Kidney epithelial cell (primary cell): ENCODE results near the gene CDKN2D. TPM values are rescaled to one million over a fixed set of nuclear protein-coding genes. Genes with fewer than 3 reads are reported as not detected.
"Not testable (repeated sequence)": the region's sequence is repeated elsewhere in the genome, so short reads cannot be mapped to it uniquely, and the experiment has no call there.

Experiments
- DNase-seq: peaks from one replicate; pipeline ENCODE4 v3.0.0-alpha.2; 2010; ENCODE audit warnings: low read depth
- H3K27me3 ChIP-seq: 2 replicates; pipeline ENCODE4 v1.6.0; 2011; ENCODE audit warnings: low read length; ENCODE audit not compliant: control insufficient read depth, insufficient read depth
- H3K36me3 ChIP-seq: 2 replicates; pipeline ENCODE4 v1.5.1; 2011; ENCODE audit warnings: low read length; ENCODE audit not compliant: control insufficient read depth, insufficient read depth
- H3K4me3 ChIP-seq: 2 replicates; pipeline ENCODE4 v1.5.1; 2011; ENCODE audit warnings: low read depth, mild to moderate bottlenecking, control low read depth, low read length
- total RNA-seq: library from RNA; depleted of rRNA; stranded (reverse); fragments of >200 nt; gene quantifications from 2 replicates; pipeline ENCODE4 v1.2.3, GENCODE V29; 2015
- TF ChIP-seq, protein P1 (sequence below): IDR thresholded peaks from 2 replicates; pipeline ENCODE4 v1.5.1; 2011; ENCODE audit warnings: mild to moderate bottlenecking, moderate library complexity, low read length, control low read depth, inconsistent platforms; ENCODE audit not compliant: insufficient read depth, poor library complexity, severe bottlenecking

The CDKN2D gene
- total RNA-seq, 1 donor from 2014 or later: 6.2 TPM

DNA sequence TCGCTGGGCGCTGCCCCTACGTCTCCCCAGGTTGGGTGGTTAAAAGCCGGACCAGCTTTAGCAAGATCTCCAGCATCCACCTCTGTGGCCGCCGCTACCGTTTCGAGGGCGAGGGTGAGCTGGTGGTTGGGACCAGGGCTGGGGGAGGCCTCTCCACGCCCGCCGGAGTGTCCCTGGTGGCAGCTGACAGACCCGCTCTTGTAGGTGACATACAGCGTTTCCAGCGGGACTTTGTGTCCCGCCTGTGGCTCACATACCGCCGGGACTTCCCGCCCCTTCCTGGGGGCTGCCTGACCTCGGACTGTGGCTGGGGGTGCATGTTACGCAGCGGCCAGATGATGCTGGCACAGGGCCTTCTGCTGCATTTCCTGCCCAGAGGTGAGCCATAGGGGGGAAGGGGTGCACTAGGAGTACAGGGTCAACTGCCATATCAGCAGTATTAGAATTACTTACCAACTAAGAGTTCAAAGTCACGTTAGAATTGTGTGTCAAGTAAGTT lies 24.0 kb downstream of the CDKN2D start:
- Histone ChIP-seq H3K36me3 (peaks cover 1% of the 10 kb centered on the region), H3K27me3 (no peaks in the 10 kb centered on the region), H3K4me3 (peak overlapping the region; percentile 87)
- TF ChIP-seq, protein P1, sequence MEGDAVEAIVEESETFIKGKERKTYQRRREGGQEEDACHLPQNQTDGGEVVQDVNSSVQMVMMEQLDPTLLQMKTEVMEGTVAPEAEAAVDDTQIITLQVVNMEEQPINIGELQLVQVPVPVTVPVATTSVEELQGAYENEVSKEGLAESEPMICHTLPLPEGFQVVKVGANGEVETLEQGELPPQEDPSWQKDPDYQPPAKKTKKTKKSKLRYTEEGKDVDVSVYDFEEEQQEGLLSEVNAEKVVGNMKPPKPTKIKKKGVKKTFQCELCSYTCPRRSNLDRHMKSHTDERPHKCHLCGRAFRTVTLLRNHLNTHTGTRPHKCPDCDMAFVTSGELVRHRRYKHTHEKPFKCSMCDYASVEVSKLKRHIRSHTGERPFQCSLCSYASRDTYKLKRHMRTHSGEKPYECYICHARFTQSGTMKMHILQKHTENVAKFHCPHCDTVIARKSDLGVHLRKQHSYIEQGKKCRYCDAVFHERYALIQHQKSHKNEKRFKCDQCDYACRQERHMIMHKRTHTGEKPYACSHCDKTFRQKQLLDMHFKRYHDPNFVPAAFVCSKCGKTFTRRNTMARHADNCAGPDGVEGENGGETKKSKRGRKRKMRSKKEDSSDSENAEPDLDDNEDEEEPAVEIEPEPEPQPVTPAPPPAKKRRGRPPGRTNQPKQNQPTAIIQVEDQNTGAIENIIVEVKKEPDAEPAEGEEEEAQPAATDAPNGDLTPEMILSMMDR: no peak
- DNase-seq: no peak

DNA sequence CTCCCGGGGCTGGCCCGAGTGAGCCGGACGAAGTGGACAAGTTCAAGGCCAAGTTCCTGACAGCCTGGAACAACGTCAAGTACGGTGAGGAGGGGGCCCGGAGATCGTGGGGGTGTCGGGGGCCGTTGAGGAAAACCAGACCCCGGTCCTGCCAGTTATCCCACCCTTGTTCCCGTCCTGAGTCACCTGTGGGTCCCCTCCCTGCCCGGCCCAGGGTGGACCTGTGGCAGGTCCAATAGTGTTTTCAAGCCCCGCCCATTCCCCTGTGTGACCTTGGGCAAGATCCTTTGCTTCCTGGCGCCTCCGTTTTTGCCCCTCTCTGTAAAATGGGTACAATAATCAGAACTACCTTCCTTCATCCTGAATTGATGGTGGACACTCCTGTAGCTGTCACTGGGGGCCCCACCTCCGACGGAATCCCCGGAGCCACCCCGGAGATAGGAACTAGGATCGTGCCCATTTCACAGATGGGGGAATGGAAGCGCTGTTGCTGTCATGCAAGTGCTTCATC lies 24.5 kb downstream of the CDKN2D start:
- Histone ChIP-seq H3K36me3 (peaks cover 1% of the 10 kb centered on the region), H3K27me3 (no peaks in the 10 kb centered on the region), H3K4me3 (peak overlapping the region; percentile 87)
- TF ChIP-seq, protein P1: no peak
- no peak for DNase-seq

DNA sequence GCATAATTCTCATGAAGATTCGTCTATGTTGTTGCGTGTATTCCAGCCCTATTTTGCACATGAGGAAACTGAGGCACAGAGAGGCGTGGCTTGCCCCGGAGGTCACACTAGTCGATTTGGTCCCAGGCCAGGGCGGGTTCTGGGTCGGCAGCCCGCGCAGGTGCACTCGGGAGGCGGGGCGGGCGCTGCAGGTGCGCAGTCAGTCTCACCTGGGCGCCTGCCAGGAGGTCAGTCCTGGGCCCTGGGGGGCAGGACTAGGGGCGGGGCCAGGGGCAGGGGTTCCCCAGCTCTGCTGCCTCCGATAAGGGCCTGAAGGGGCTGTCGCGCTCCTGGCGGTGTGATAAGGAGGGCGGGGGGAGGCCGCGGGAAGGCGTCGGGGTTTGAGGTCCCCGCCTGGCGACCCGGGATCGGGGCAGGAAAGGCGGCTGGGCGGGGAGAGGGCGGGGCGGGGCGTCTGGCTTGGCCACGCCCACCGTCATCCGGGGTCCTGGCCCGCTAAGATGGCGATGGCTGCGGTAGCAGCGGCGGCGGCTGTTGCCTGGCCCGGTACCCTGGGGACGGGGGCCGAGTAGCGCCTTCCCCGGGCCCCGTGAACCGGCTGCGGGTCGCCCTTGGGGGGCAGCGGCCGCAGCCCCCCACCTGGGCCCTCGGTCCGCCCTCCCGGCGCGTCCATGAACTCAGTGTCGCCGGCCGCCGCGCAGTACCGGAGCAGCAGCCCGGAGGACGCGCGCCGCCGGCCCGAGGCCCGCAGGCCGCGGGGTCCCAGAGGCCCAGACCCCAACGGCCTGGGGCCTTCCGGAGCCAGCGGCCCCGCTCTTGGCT lies 25.1 kb downstream of the CDKN2D start, which contains the start of gene ATG4D:
Gene ATG4D (plus strand): TSS at position 485 of the 822 bp plus-strand sequence. CDS start 187 bp downstream, at position 672.
- DNase-seq: no peak
- TF ChIP-seq, protein P1: no peak
- Histone ChIP-seq H3K36me3 (peaks cover 1% of the 10 kb centered on the region), H3K27me3 (peaks cover 2% of the 10 kb centered on the region), H3K4me3 (peak within 1 kb of the TSS; percentile 87)

DNA sequence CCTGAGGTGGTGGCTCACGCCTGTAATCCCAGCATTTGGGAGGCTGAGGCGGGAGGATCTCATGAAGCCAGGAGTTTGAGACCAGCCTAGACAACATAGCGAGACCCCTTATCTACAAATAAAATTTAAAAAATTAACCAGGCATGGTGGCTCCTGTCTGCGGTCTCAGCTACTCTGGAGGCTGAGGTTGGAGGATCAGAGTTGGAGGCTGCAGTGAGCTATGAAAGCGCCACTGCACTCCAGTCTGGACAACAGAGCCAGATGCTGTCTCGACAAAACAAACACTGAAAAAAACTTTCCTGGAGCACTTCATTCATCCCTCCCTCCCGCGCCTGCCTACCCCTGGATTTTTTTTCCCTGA lies 25.7 kb downstream of the CDKN2D start:
- Histone ChIP-seq H3K36me3 (peaks cover 1% of the 10 kb centered on the region), H3K4me3 (no peak overlapping the region), H3K27me3 (peaks cover 2% of the 10 kb centered on the region)
- TF ChIP-seq, protein P1: no peak
- DNase-seq: no peak

DNA sequence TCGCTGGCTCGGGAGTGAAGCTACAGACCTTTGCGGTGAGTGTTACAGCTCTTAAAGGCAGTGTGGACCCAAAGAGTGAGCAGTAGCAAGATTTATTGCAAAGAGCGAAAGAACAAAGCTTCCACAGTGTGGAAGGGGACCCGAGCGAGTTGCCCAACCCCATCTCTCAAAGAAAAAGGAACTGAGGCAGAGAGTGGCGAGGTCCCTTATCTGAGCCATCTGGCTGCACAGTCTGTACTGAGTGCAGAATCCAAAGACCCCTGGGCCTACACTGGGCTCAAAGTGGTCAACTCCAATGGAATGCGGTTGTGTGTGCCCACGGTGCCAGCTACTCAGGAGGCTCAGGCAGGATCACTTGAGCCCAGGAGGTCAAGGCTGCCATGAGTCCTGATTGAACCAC lies 29.8 kb downstream of the CDKN2D start:
- H3K36me3 ChIP-seq, H3K4me3 ChIP-seq, H3K27me3 ChIP-seq: not testable (repeated sequence)

DNA sequence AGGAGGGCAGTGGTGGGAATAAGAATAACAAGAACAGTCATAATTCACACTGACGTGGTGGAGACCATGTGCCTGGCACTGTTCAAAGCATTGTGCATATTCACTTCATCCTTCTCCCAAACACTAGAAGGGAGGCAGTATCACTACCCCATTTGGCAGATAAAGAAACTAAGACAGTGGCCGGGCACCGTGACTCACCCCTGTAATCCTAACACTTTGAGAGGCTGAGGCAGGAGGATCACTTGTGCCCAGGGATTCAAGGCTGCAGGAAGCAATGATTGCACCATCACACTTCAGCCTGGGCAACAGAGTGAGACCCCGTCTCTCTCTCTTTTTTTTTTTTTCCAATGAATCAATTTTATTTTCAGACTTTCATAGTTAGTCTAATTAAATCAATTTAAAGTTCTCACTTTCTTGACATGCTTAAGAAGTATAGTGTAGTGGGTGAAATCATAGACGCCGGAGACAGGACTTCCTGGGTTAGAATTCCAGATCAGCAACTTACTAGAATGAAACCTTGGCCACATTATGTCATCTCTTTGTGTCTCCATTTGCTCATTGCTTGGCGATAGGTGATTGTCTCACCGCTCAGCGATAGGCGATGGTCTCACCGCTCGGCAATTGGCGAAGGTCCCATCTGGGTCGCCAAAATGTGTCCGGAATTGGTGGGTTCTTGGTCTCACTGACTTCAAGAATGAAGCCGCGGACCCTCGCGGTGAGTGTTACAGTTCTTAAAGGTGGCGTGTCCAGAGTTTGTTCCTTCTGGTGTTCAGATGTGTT lies 30.4 kb downstream of the CDKN2D start:
- TF ChIP-seq, protein P1: no peak
- H3K36me3 ChIP-seq: no peaks in the 10 kb centered on the region
- no peak overlapping the region for H3K4me3 ChIP-seq
- H3K27me3 ChIP-seq: peaks cover 7% of the 10 kb centered on the region
- DNase-seq: no peak

More for the DNA sequence above, 29.8 kb downstream of the CDKN2D start:
- not testable (repeated sequence) for DNase-seq
